ENCODE data around the gene SLC39A7.

The SLC39A7 gene

GRCh38 chr6:33190504-33191107 lies 10.1 kb upstream of the SLC39A7 start:
- no peak for DNase-seq

GRCh38 chr6:33191383-33192104 lies 9.1 kb upstream of the SLC39A7 start:
- no peak for DNase-seq

GRCh38 chr6:33192105-33192646 lies 8.5 kb upstream of the SLC39A7 start, which contains the start of gene COL11A2:
Gene COL11A2, minus strand, starts transcription at chr6:33192467. Its CDS starts 227 bp downstream, at chr6:33192240.
- peak in 4 of 6 experiments; percentile 25 to 38 (median 32) for DNase-seq

GRCh38 chr6:33192671-33193602 lies 7.7 kb upstream of the SLC39A7 start:
- DNase-seq: peak in 4 of 6 experiments; percentile 23 to 44 (median 34)

GRCh38 chr6:33193619-33194018 lies 7.0 kb upstream of the SLC39A7 start:
- no peak for DNase-seq

GRCh38 chr6:33194431-33194979 lies 6.2 kb upstream of the SLC39A7 start:
- DNase-seq: no peak

GRCh38 chr6:33195304-33196165 lies 5.1 kb upstream of the SLC39A7 start:
- no peak for DNase-seq

GRCh38 chr6:33197431-33198048 lies 3.1 kb upstream of the SLC39A7 start:
- DNase-seq: peak in 5 of 6 experiments; percentile 22 to 66 (median 26)

- no peak for DNase-seq
Observed at GRCh38 chr6:33198159-33198852, 2.4 kb upstream of the SLC39A7 start.

- DNase-seq: no peak
Observed at GRCh38 chr6:33198853-33199436, 1.7 kb upstream of the SLC39A7 start.

GRCh38 chr6:33199687-33200218 lies 914 bp upstream of the SLC39A7 start:
- peak in 5 of 6 experiments; percentile 48 to 79 (median 69) for DNase-seq

- DNase-seq: no peak
Observed at GRCh38 chr6:33201147-33201545, 479 bp downstream of the SLC39A7 start.

- no peak for DNase-seq
Observed at GRCh38 chr6:33201935-33202334, 1.3 kb downstream of the SLC39A7 start.

- no peak for DNase-seq
Observed at GRCh38 chr6:33202799-33203198, 2.1 kb downstream of the SLC39A7 start.

GRCh38 chr6:33203443-33204164 lies 2.9 kb downstream of the SLC39A7 start:
- no peak for DNase-seq

GRCh38 chr6:33204165-33204414 lies 3.4 kb downstream of the SLC39A7 start:
- DNase-seq: no peak

- peak; percentile 67 to 88 (median 77) for DNase-seq
Observed at GRCh38 chr6:33204415-33205190, 3.9 kb downstream of the SLC39A7 start, which contains the start of gene HSD17B8. Gene HSD17B8, plus strand, starts transcription at chr6:33204655. Its CDS starts 14 bp downstream, at chr6:33204669.

Data from stimulated activated naive CD4-positive, alpha-beta T cell (primary cell).